ENCODE measurements around the gene MAS1. TPM values are rescaled to one million over a fixed set of nuclear protein-coding genes. Genes with fewer than 3 reads are reported as not detected.

MAS1 gene
- total and polyA plus RNA-seq, 2 experiments from 2014 or later = 0.03 TPM; not detected in 1

GRCh38 chr6:159878341-159878740 lies 12.4 kb upstream of the MAS1 start:
- H3K27me3 ChIP-seq (ENCODE audit: insufficient read depth) = no peaks in the 10 kb centered on the region
- DNase-seq (ENCODE audit: low spot score) (no peak), ATAC-seq (no peak)
- peaks cover 12% of the 10 kb centered on the region; the same call in 2 of the 3 replicates for H3K4me1 Mint-ChIP-seq
- no peaks in the 10 kb centered on the region for H3K36me3 ChIP-seq (ENCODE audit: insufficient read depth)
- H4K20me1 ChIP-seq (replicated peaks; ENCODE audit: insufficient read depth) = no peaks in the 10 kb centered on the region
- no peak overlapping the region for H3K4me3 Mint-ChIP-seq
- peaks cover 6% of the 10 kb centered on the region for H3K4me1 ChIP-seq (ENCODE audit: insufficient read depth)
- no peak for TF ChIP-seq ZNF331 (CRISPR knock-in tag; IDR thresholded peaks at IDR 0.05; ENCODE audit: low read depth)
- H3K4me3 ChIP-seq = no peak overlapping the region
- H3F3A ChIP-seq (replicated peaks; ENCODE audit: low read depth) = no peaks in the 10 kb centered on the region
- peaks cover 3% of the 10 kb centered on the region; the same call in 1 of the 3 replicates for H3K9me3 Mint-ChIP-seq
- no peak overlapping the region for H3K4me2 ChIP-seq
- no peak overlapping the region for H3K27ac ChIP-seq (ENCODE audit: low read depth)
- no peaks in the 10 kb centered on the region for H3K79me2 ChIP-seq (replicated peaks; ENCODE audit: insufficient read depth)
- H3K27ac Mint-ChIP-seq = no peak overlapping the region
- peaks cover 14% of the 10 kb centered on the region; the same call in 1 of the 2 replicates for H3K9me2 ChIP-seq (ENCODE audit: insufficient read depth)
- no peaks in the 10 kb centered on the region for H3K36me3 Mint-ChIP-seq (ENCODE audit: low read depth)
- H2AFZ ChIP-seq = no peak overlapping the region
- peaks cover 4% of the 10 kb centered on the region for H3K27me3 Mint-ChIP-seq (ENCODE audit: insufficient read depth, low read depth, poor library complexity)

GRCh38 chr6:159879856-159880255 lies 10.9 kb upstream of the MAS1 start:
- Mint-ChIP-seq H3K27ac (no peak overlapping the region), H3K27me3 (ENCODE audit: insufficient read depth, low read depth, poor library complexity) (peaks cover 4% of the 10 kb centered on the region), H3K9me3 (peaks cover 3% of the 10 kb centered on the region; the same call in 1 of the 3 replicates), H3K36me3 (ENCODE audit: low read depth) (no peaks in the 10 kb centered on the region), H3K4me1 (peaks cover 10% of the 10 kb centered on the region; the same call in 2 of the 3 replicates), H3K4me3 (no peak overlapping the region)
- DNase-seq (ENCODE audit: low spot score) (no peak), ATAC-seq (no peak)
- no peak overlapping the region for H3K4me2 ChIP-seq
- H3K79me2 ChIP-seq (replicated peaks; ENCODE audit: insufficient read depth) = no peaks in the 10 kb centered on the region
- H3K4me1 ChIP-seq (ENCODE audit: insufficient read depth) = peaks cover 3% of the 10 kb centered on the region
- no peaks in the 10 kb centered on the region for H4K20me1 ChIP-seq (replicated peaks; ENCODE audit: insufficient read depth)
- H3K9me2 ChIP-seq (ENCODE audit: insufficient read depth) = peaks cover 7% of the 10 kb centered on the region; the same call in 1 of the 2 replicates
- no peaks in the 10 kb centered on the region for H3K36me3 ChIP-seq (ENCODE audit: insufficient read depth)
- no peaks in the 10 kb centered on the region for H3K27me3 ChIP-seq (ENCODE audit: insufficient read depth)
- TF ChIP-seq ZNF114 (CRISPR knock-in tag; IDR thresholded peaks at IDR 0.05) (no peak), ETS1 (IDR thresholded peaks at IDR 0.05) (no peak), ZNF331 (CRISPR knock-in tag; IDR thresholded peaks at IDR 0.05; ENCODE audit: low read depth) (no peak), NANOG (IDR thresholded peaks at IDR 0.05; ENCODE audit: borderline replicate concordance) (no peak), STAT1 (IDR thresholded peaks at IDR 0.05; ENCODE audit: unreplicated experiment) (no peak)
- no peak overlapping the region for H3K27ac ChIP-seq (ENCODE audit: low read depth)
- no peak overlapping the region for H2AFZ ChIP-seq
- H3F3A ChIP-seq (replicated peaks; ENCODE audit: low read depth) = no peaks in the 10 kb centered on the region
- H3K4me3 ChIP-seq = no peak overlapping the region

GRCh38 chr6:159880412-159880975 lies 10.3 kb upstream of the MAS1 start:
- Mint-ChIP-seq H3K27ac (no peak overlapping the region), H3K27me3 (ENCODE audit: insufficient read depth, low read depth, poor library complexity) (peaks cover 4% of the 10 kb centered on the region), H3K4me1 (peaks cover 4% of the 10 kb centered on the region; the same call in 2 of the 3 replicates), H3K9me3 (peaks cover 3% of the 10 kb centered on the region; the same call in 1 of the 3 replicates), H3K36me3 (ENCODE audit: low read depth) (no peaks in the 10 kb centered on the region), H3K4me3 (no peak overlapping the region)
- Histone ChIP-seq H3K27me3 (ENCODE audit: insufficient read depth) (no peaks in the 10 kb centered on the region), H3K36me3 (ENCODE audit: insufficient read depth) (no peaks in the 10 kb centered on the region), H4K20me1 (replicated peaks; ENCODE audit: insufficient read depth) (no peaks in the 10 kb centered on the region), H3K4me2 (no peak overlapping the region), H3K4me1 (ENCODE audit: insufficient read depth) (no peaks in the 10 kb centered on the region; the same call in 1 of the 2 replicates), H3K9me2 (ENCODE audit: insufficient read depth) (peaks cover 7% of the 10 kb centered on the region; the same call in 1 of the 2 replicates), H3K27ac (ENCODE audit: low read depth) (no peak overlapping the region), H3K79me2 (replicated peaks; ENCODE audit: insufficient read depth) (no peaks in the 10 kb centered on the region), H3F3A (replicated peaks; ENCODE audit: low read depth) (no peaks in the 10 kb centered on the region), H2AFZ (no peak overlapping the region), H3K4me3 (no peak overlapping the region)
- ATAC-seq (no peak), DNase-seq (ENCODE audit: low spot score) (no peak)
- TF ChIP-seq REST (IDR thresholded peaks at IDR 0.05; ENCODE audit: unreplicated experiment) (no peak), CREB1 (CRISPR knock-in tag; IDR thresholded peaks at IDR 0.05; ENCODE audit: low read depth) (no peak), NANOG (IDR thresholded peaks at IDR 0.05; ENCODE audit: borderline replicate concordance) (no peak), JUNB (IDR thresholded peaks at IDR 0.05; ENCODE audit: unreplicated experiment) (no peak), EZH2 (IDR thresholded peaks at IDR 0.05; ENCODE audit: low read depth, unreplicated experiment) (no peak), POLR2AphosphoS5 (IDR thresholded peaks at IDR 0.05; ENCODE audit: low read depth) (no peak), CTCF (conservative IDR thresholded peaks at IDR 0.05; ENCODE audit: low read depth in 2 of 2) (no peak), EZH2phosphoT487 (IDR thresholded peaks at IDR 0.05; ENCODE audit: unreplicated experiment) (no peak), ZNF331 (CRISPR knock-in tag; IDR thresholded peaks at IDR 0.05; ENCODE audit: low read depth) (no peak)
